Ovary (tissue), 3 donors: ENCODE results near the gene EFCAB13.

Experiments
- CTCF ChIP-seq, 3 donors: fragments of 450-650 bp in 2 of 3; fragments of 200-600 bp in 1 of 3; IDR thresholded peaks; one replicate each; pipeline versions ENCODE4 v1.5.1 to v1.8.0; 2016 to 2022; ENCODE audit warnings: antibody characterized with exemption in 3 of 3, mild to moderate bottlenecking in 1 of 3
- EP300 ChIP-seq: sonication (generic); formaldehyde crosslinking; IDR thresholded peaks from one replicate; pipeline ENCODE4 v1.6.1; 2017; ENCODE audit warnings: antibody characterized with exemption
- POLR2A ChIP-seq: fragments of 450-650 bp; IDR thresholded peaks from one replicate; pipeline ENCODE4 v1.6.1; 2017; ENCODE audit warnings: antibody characterized with exemption, mild to moderate bottlenecking, moderate library complexity
- donor health status: DM: no; HTN: no; CAD: no.

- TF ChIP-seq CTCF (IDR thresholded peaks at IDR 0.05), result no peak
- TF ChIP-seq POLR2A, result no peak
- no peak for TF ChIP-seq EP300
Measured at GRCh38 chr17:47352848-47353247, 29.1 kb downstream of the EFCAB13 start.
